ENCODE results near the gene GLIS2. TPM values are rescaled to one million over a fixed set of nuclear protein-coding genes. Genes with fewer than 3 reads are reported as not detected.
A peak's percentile ranks its signal among the peaks of the same experiment; 100 is the strongest.

Gene GLIS2
- polyA plus RNA-seq, 1 experiment: 8.8 TPM

GRCh38 chr16:4288148-4288921, 27.5 kb upstream of the GLIS2 start:
- ChIA-PET CTCF (interaction anchor here (0.7 to 13.0 kb wide), 21 partner anchors 9 to 212 kb away, joined by 3 to 211 read pairs (median 5); partner anchors contain the start of genes GLIS2 and TFAP4), POLR2A (no interaction called here)
- peak; percentile 99 for TF ChIP-seq CTCF (IDR thresholded peaks at IDR 0.05; ENCODE audit: insufficient read depth, low read depth, low read length)
- Histone ChIP-seq H3K27me3 (ENCODE audit: control insufficient read depth, insufficient read depth, low read length) (no peaks in the 10 kb centered on the region), H3K4me3 (ENCODE audit: low read depth, low read length) (no peak overlapping the region), H3K36me3 (ENCODE audit: control insufficient read depth, insufficient read depth, low read length) (no peaks in the 10 kb centered on the region)
- DNase-seq (ENCODE audit: low read depth): no peak

GRCh38 chr16:4290236-4290830, 25.5 kb upstream of the GLIS2 start:
- CTCF ChIA-PET: interaction anchor here (0.6 to 13.0 kb wide), 10 partner anchors 8 to 112 kb away, joined by 3 to 211 read pairs (median 4); partner anchors contain the start of gene GLIS2
- peak; percentile 50 for TF ChIP-seq CTCF (IDR thresholded peaks at IDR 0.05; ENCODE audit: insufficient read depth, low read depth, low read length)
- no peaks in the 10 kb centered on the region for H3K36me3 ChIP-seq (ENCODE audit: control insufficient read depth, insufficient read depth, low read length)
- peak; percentile 52 for DNase-seq (ENCODE audit: low read depth)
- POLR2A ChIA-PET: interaction anchor here (0.6 kb wide), 2 partner anchors 17 to 36 kb away, joined by 3 to 25 read pairs; partner anchors contain the start of gene TFAP4
- H3K4me3 ChIP-seq (ENCODE audit: low read depth, low read length): no peak overlapping the region
- H3K27me3 ChIP-seq (ENCODE audit: control insufficient read depth, insufficient read depth, low read length): no peaks in the 10 kb centered on the region

- H3K36me3 ChIP-seq (ENCODE audit: control insufficient read depth, insufficient read depth, low read length): no peaks in the 10 kb centered on the region
- DNase-seq (ENCODE audit: low read depth): no peak
- ChIA-PET POLR2A (no interaction called here), CTCF (interaction anchor here (0.7 to 13.0 kb wide), 5 partner anchors 26 to 111 kb away, joined by 3 to 211 read pairs (median 3); partner anchors contain the start of gene GLIS2)
- no peak overlapping the region for H3K4me3 ChIP-seq (ENCODE audit: low read depth, low read length)
- H3K27me3 ChIP-seq (ENCODE audit: control insufficient read depth, insufficient read depth, low read length): no peaks in the 10 kb centered on the region
- TF ChIP-seq CTCF (IDR thresholded peaks at IDR 0.05; ENCODE audit: insufficient read depth, low read depth, low read length): no peak
Measured at GRCh38 chr16:4291699-4292098, 24.2 kb upstream of the GLIS2 start.

GRCh38 chr16:4293181-4293716, 22.6 kb upstream of the GLIS2 start:
- no peak for TF ChIP-seq CTCF (IDR thresholded peaks at IDR 0.05; ENCODE audit: insufficient read depth, low read depth, low read length)
- ChIA-PET POLR2A (no interaction called here), CTCF (interaction anchor here (1.7 to 13.0 kb wide), 3 partner anchors 10 to 37 kb away, joined by 4 to 211 read pairs (median 10); no protein-coding TSS in a partner anchor)
- H3K36me3 ChIP-seq (ENCODE audit: control insufficient read depth, insufficient read depth, low read length): no peaks in the 10 kb centered on the region
- no peaks in the 10 kb centered on the region for H3K27me3 ChIP-seq (ENCODE audit: control insufficient read depth, insufficient read depth, low read length)
- no peak overlapping the region for H3K4me3 ChIP-seq (ENCODE audit: low read depth, low read length)
- DNase-seq (ENCODE audit: low read depth): no peak
